ENCODE data around the gene GNL3L.

- TF ChIP-seq CTCF (IDR thresholded peaks at IDR 0.05) (no peak), POLR2A (IDR thresholded peaks at IDR 0.05) (no peak), POLR2AphosphoS5 (IDR thresholded peaks at IDR 0.05; ENCODE audit: insufficient read depth in 1 of 2, low read depth in 1 of 2) (no peak)
Observed at GRCh38 chrX:54484666-54485065, 45.4 kb upstream of the GNL3L start.
